NOMO-1 (cell line): ENCODE data around the gene FOXL3.
"Not testable (repeated sequence)": the region's sequence is repeated elsewhere in the genome, so short reads cannot be mapped to it uniquely, and the experiment has no call there.

Source experiments
- DNase-seq, 2 experiments: peaks; one replicate each; lab custom pipeline; 2025; ENCODE audit not compliant: unreplicated experiment in 2 of 2; lab: John Stamatoyannopoulos, UW

Gene FOXL3

GRCh38 chr7:254337-255037 is 35.5 kb upstream of the FOXL3 start:
- DNase-seq, result no peak

GRCh38 chr7:255038-255435 is 34.9 kb upstream of the FOXL3 start:
- DNase-seq, result no peak

GRCh38 chr7:255721-256361 is 34.1 kb upstream of the FOXL3 start:
- no peak for DNase-seq

GRCh38 chr7:256461-256940 is 33.5 kb upstream of the FOXL3 start:
- no peak for DNase-seq

GRCh38 chr7:256981-257646 is 32.9 kb upstream of the FOXL3 start:
- DNase-seq, result no peak

GRCh38 chr7:257647-257992 is 32.4 kb upstream of the FOXL3 start:
- no peak for DNase-seq

DNA sequence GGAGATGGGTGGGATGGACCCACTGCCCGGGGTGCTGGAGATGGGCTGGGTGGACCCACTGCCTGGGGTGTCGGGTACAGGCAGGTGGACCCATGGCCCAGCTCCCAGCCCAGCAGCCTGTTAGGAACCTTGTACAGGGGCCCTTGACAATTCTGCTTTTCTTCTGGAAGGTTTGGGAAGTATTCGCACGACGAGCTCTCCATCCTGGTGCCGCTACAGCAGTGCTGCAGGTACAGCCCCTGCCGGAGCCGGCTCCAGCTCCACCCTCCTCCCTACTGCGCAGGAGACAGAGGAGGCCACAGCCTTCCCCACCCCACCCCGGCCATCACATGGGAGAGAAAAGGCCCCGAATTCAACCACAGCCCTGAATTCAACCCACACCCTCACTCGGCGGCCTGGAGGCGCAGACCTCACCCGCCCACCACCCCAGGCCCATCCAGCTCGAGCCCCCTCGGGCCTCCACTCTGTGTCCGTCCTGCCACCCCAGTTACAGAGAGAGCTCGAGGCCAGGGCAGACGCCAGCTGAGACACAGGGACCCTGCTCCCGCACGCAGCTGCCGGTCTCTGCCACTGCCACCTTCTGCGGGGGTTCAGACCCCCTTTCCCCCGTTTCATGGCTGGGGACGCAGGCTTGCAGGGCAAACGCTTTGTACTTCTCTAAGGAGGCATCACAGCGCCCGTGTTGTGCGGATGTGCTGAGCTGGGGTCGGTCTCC is 31.3 kb upstream of the FOXL3 start:
- no peak for DNase-seq

DNA sequence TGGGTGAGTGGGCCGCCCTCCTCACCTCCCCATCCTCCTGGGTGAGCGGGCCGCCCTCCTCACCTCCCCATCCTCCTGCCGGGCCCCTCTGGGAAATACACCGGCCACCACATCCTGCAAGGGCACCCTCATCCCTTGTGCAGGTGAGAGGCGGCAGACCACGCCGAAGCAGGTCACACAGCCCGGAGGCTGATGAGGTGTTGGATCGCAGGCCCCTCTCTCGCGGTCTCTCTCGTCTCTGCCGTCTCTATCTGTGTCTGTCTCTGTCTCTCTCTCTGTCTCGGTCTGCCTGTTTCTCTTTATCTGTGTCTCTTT is 30.8 kb upstream of the FOXL3 start:
- DNase-seq, result no peak

- DNase-seq, result no peak
Measured at GRCh38 chr7:259751-260405, 30.1 kb upstream of the FOXL3 start.

DNA sequence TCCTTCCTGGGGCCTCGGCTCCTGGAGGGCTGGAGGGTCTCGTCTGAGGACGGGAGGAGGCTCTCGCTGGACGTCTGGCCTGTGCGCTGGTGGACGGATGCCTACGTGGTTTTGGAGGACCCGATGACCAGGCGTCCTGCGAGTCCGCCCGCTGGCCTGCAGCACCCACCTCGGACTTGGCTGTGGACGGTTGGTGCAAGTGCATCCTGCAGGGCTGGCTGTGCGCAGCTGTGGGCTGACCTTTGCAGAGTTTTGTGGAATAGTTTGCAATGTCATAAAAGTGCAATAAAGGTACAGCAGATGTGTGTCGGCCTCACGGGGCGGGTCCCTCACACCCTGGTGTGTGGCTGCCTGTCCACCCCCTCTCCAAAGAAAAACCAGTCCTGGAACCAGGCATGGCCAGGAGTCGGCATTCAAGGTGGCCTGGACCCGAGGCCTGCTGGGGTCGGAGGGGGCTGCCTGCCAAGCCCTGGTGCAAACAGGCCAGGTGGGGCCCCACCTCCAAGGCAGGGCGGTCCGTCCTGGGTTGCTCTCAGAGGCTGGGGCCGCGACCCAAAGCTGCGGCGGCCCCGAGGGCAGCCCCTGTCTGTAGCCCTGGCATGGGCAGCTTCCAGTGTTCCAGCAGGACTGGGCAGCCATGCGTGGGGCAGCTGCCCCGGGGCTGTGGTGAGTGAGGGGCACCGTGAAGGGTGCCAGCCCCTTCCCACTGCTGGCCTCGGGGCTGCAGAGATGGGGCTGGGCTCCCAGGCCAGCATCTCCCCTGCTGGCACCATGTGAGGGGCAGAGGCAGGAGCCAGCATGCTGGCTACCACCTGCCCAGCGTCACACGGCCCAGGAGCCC is 29.3 kb upstream of the FOXL3 start:
- no peak for DNase-seq

- DNase-seq, result no peak
Measured at GRCh38 chr7:261341-262250, 28.4 kb upstream of the FOXL3 start.

DNA sequence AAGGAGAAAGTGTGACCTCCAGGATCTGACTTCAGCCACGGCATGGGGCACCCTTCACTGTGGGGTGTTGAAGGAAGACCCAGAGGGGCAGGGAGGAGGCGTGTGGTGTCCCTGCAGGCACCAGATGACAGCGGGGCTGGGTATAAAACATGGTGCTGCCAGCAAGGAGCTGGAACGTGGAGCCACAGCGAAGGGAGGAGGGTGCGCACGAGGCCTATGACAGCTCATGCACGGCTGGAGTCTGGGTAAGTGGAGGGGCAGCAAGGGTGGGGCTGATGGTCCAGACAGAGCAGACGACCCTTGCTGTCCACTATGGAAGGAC is 27.8 kb upstream of the FOXL3 start:
- no peak for DNase-seq

DNA sequence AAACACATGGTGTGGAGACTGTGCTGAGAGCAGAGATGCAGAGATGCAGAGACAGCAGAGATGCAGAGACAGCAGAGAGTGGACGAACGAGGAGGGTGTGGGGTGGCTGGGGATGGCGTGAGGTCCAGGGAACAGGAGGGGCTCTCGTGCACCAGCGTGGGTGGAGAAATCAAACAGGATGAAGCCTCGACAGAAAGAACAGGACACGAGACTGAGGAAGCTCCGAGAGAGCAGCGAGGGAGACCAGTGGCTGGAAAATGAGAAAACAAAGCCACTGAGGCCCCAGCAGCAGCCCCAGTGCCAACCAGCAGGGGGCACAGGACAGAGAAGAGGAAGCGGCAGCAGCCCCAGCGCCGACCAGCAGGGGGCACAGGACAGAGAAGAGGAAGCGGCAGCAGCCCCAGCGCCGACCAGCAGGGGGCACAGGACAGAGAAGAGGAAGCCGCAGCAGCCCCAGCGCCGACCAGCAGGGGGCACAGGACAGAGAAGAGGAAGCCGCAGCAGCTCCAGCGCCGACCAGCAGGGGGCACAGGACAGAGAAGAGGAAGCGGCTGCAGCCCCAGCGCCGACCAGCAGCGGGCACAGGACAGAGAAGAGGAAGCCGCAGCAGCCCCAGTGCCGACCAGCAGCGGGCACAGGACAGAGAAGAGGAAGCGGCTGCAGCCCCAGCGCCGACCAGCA is 27.2 kb upstream of the FOXL3 start:
- DNase-seq, result not testable (repeated sequence)

DNA sequence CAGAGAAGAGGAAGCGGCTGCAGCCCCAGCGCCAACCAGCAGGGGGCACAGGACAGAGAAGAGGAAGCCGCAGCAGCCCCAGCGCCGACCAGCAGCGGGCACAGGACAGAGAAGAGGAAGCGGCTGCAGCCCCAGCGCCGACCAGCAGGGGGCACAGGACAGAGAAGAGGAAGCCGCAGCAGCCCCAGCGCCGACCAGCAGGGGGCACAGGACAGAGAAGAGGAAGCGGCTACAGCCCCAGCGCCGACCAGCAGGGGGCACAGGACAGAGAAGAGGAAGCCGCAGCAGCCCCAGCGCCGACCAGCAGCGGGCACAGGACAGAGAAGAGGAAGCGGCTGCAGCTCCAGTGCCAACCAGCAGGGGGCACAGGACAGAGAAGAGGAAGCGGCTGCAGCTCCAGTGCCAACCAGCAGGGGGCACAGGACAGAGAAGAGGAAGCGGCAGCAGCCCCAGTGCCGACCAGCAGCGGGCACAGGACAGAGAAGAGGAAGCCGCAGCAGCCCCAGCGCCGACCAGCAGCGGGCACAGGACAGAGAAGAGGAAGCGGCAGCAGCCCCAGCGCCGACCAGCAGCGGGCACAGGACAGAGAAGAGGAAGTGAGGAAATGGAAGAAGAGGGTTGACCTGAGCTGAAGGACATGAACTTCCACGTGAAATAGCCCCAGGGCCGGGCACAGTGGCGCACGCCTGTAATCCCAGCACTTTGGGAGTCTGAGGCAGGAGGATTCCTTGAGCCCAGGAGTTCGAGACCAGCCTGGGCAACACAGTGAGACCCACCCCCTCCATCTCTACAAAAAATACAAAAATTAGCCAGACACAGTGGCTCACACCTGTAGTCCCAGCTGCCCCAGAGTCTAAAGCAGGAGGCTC is 26.3 kb upstream of the FOXL3 start:
- DNase-seq, result peak; percentile 45 to 47

DNA sequence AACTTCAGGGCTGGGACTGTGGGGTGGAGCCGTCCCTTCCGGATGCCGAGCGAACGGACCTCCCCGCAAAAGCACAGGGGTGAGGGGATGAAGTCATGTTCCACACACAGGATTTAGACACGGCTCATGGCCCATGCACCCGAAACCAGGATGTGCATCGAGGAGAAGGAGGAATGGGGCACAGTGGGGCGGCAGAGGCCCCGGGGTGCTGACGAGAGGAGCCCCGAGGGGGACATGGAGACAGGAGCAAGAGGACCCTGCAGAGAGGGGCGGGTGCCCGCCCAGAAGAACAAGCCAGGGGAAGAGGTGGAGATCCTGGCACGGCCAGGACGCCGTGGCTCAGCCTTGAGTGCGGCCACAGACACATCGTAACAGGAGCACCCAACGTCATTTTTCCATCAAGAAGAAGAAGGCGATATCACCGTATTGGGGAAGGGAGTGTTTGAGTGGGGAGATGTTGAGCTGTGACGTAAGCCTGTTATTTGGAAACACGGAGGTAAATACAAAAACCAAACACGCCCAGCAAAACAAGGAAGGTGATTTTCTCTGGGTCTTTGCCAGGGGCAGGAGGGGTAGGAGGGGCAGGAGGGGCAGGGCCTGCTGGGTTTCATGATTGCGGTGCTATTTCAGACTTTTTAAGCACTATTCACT is 25.3 kb upstream of the FOXL3 start:
- no peak for DNase-seq

GRCh38 chr7:265192-265997 is 24.6 kb upstream of the FOXL3 start:
- DNase-seq, result no peak
